ENCODE results near the gene ROBO2. TPM values are rescaled to one million over a fixed set of nuclear protein-coding genes. Genes with fewer than 3 reads are reported as not detected.

The ROBO2 gene
- total RNA-seq, 1 donor from 2014 or later, result 1.1 TPM

DNA sequence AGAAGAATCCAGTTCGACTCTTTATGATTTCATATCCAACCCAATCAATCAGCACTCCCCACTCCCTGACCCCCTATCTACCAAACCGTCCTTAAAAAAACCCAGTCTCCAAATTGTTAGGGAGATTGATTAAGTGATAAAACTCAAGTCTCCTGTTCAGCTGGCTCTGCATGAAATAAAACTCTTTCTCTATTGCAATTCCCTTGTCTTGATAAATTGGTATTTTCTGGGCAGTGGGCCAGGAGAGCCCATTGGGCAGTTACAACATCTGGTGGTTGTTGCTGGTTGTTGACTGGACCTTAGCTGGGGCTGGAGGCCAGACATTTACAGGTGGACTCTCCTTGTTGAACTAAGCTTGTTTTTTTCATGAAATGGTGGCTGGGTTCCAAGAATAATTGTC, 642.3 kb downstream of the ROBO2 start:
- DNase-seq (ENCODE audit: low read depth), result no peak

GRCh38 chr3:77684115-77684514, 644.2 kb downstream of the ROBO2 start:
- no peak for DNase-seq (ENCODE audit: low read depth)

- no peak for DNase-seq (ENCODE audit: low read depth)
Observed at GRCh38 chr3:77685713-77686112, 645.8 kb downstream of the ROBO2 start.

- no peak for DNase-seq (ENCODE audit: low read depth)
Observed at GRCh38 chr3:77686560-77686959, 646.7 kb downstream of the ROBO2 start.

- DNase-seq (ENCODE audit: low read depth), result no peak
Observed at GRCh38 chr3:77687545-77687944, 647.6 kb downstream of the ROBO2 start.

GRCh38 chr3:77690284-77690845, 650.5 kb downstream of the ROBO2 start:
- DNase-seq (ENCODE audit: low read depth), result no peak

GRCh38 chr3:77693147-77693546, 653.2 kb downstream of the ROBO2 start:
- DNase-seq (ENCODE audit: low read depth), result no peak

DNA sequence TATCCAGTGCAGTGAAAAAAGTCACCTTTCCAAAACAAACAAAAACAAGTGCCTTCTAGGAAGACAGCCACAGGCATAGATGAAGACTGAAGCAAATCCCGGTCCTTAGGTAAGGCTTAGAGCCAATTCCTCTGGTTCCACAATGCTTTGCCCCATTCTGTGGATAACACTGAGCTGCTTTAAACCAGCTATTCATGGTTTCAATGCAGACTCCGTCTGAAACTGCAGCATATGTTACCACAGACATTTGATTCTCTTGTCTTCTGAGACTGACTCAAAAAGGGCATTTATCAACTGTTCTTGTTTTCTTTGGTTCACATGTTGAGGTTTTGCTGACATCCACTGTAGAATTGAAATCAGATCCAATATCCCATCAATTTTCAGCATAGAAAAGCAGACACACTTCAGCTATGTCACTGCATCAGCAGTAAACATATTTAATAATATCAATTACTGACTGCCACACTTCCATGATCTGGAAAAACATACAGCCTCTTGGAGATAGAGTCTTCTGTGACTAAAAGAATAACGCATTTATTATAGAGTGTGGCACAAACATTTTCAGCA, 659.3 kb downstream of the ROBO2 start:
- DNase-seq (ENCODE audit: low read depth), result no peak
